HepG2 (cell line): ENCODE results near the gene GOT2. TPM values are rescaled to one million over a fixed set of nuclear protein-coding genes. Genes with fewer than 3 reads are reported as not detected.
A peak's percentile ranks its signal among the peaks of the same experiment; 100 is the strongest.

Experiments used
- BRD4 ChIP-seq: sonication (generic); formaldehyde crosslinking; IDR thresholded peaks from 2 replicates; pipeline ENCODE4 v1.4.0; 2020; ENCODE audit warnings: missing genetic modification reagents
- CENPX ChIP-seq: sonication (generic); formaldehyde crosslinking; IDR thresholded peaks from 2 replicates; pipeline ENCODE4 v1.9.0; 2021; ENCODE audit warnings: mild to moderate bottlenecking, missing genetic modification reagents, moderate library complexity
- JDP2 ChIP-seq: sonication (generic); formaldehyde crosslinking; IDR thresholded peaks from 2 replicates; pipeline ENCODE4 v1.8.1; 2022; ENCODE audit warnings: missing genetic modification reagents, borderline replicate concordance
- KIAA2018 ChIP-seq: sonication (generic); formaldehyde crosslinking; IDR thresholded peaks from 2 replicates; pipeline ENCODE4 v1.5.0; 2020; ENCODE audit warnings: mild to moderate bottlenecking, missing genetic modification reagents, borderline replicate concordance
- MAFK ChIP-seq, 2 experiments: IDR thresholded peaks in 1 of 2; conservative IDR thresholded peaks in 1 of 2; 2 replicates each; pipeline ENCODE4 v1.6.1; 2011; ENCODE audit warnings: improper control_type of control experiment in 2 of 2, low read length in 2 of 2
- RBM39 ChIP-seq: fragments of 200-400 bp; formaldehyde crosslinking; IDR thresholded peaks from one replicate; pipeline ENCODE4 v1.6.1; 2018; ENCODE audit warnings: antibody characterized with exemption, mild to moderate bottlenecking, low read depth, low read length; ENCODE audit not compliant: poor library complexity, severe bottlenecking
- RORA ChIP-seq: sonication (generic); formaldehyde crosslinking; IDR thresholded peaks from 2 replicates; pipeline ENCODE4 v1.5.0; 2020; ENCODE audit warnings: mild to moderate bottlenecking, missing genetic modification reagents, moderate library complexity
- SNAI1 ChIP-seq: sonication (generic); formaldehyde crosslinking; IDR thresholded peaks from 2 replicates; pipeline ENCODE4 v1.5.0; 2020; ENCODE audit warnings: mild to moderate bottlenecking, missing genetic modification reagents, borderline replicate concordance
- SP140L ChIP-seq: sonication (generic); formaldehyde crosslinking; IDR thresholded peaks from 2 replicates; pipeline ENCODE4 v1.4.0; 2020; ENCODE audit warnings: missing genetic modification reagents, borderline replicate concordance
- SRF ChIP-seq: IDR thresholded peaks from 2 replicates; pipeline ENCODE4 v1.6.1; 2011; ENCODE audit warnings: mild to moderate bottlenecking, low read depth, low read length, moderate library complexity
- SUZ12 ChIP-seq: fragments of 150-350 bp; IDR thresholded peaks from 2 replicates; pipeline ENCODE4 v1.6.1; 2014; ENCODE audit warnings: low read depth, low read length
- TFE3 ChIP-seq: IDR thresholded peaks from 2 replicates; pipeline ENCODE4 v1.6.1; 2016
- ZFP90 ChIP-seq: sonication (generic); formaldehyde crosslinking; IDR thresholded peaks from 2 replicates; pipeline ENCODE4 v1.8.0; 2022; ENCODE audit warnings: missing genetic modification reagents, mild to moderate bottlenecking, inconsistent platforms, borderline replicate concordance
- ZNF614 ChIP-seq: IDR thresholded peaks from 2 replicates; pipeline ENCODE4 v1.6.1; 2018; ENCODE audit warnings: missing biosample characterization, missing genetic modification reagents, inconsistent platforms, borderline replicate concordance
- ZNF784 ChIP-seq: sonication (generic); formaldehyde crosslinking; IDR thresholded peaks from 2 replicates; pipeline ENCODE4 v1.5.1; 2020; ENCODE audit warnings: missing genetic modification reagents, mild to moderate bottlenecking, borderline replicate concordance
- ZSCAN30 ChIP-seq: sonication (generic); formaldehyde crosslinking; IDR thresholded peaks from 2 replicates; pipeline ENCODE4 v1.5.0; 2020; ENCODE audit warnings: mild to moderate bottlenecking, missing genetic modification reagents
- polyA plus RNA-seq, 8 experiments: library from polyadenylated mRNA; depleted of rRNA in 3 of 8; stranded (reverse) in 7 of 8; unstranded in 1 of 8; fragments of >200 nt; fragmentation: Illumina TruSeq in 4 of 8; extraction: Trizol in 4 of 8; gene quantifications; 2 replicates each; pipeline versions ENCODE4 v1.2.1 to v1.2.3, GENCODE V29; 2011 to 2016; ENCODE audit warnings: low read depth in 4 of 8, missing spikeins in 1 of 8, mixed read lengths in 1 of 8; ENCODE audit not compliant: insufficient read depth in 1 of 8
- total RNA-seq, 5 experiments: library from RNA; depleted of rRNA; stranded (reverse); fragments of >200 nt; fragmentation: Illumina TruSeq; extraction: Trizol; gene quantifications; 2 replicates each; pipeline ENCODE4 v1.2.3, GENCODE V29; 2016; ENCODE audit warnings: low read depth in 1 of 5

The GOT2 gene
- total and polyA plus RNA-seq, 2 of the 13 experiments (the other 11 are each of a cell fraction or from before 2014, with no cell fraction given), result 32.6 to 121 TPM

- no peak for TF ChIP-seq KIAA2018 (CRISPR knock-in tag)
- peak; percentile 60; the same call in 1 of the 2 replicates for TF ChIP-seq SNAI1 (CRISPR knock-in tag)
- TF ChIP-seq RBM39, result no peak
- no peak; the same call in 1 of the 2 replicates for TF ChIP-seq ZNF784 (CRISPR knock-in tag)
- TF ChIP-seq MAFK (conservative IDR thresholded peaks at IDR 0.05 in 1 of 2, IDR thresholded peaks at IDR 0.05 in 1 of 2; ENCODE audit: low read length in 2 of 2), result no peak
- peak; percentile 95 for TF ChIP-seq ZFP90 (CRISPR knock-in tag)
- no peak for TF ChIP-seq JDP2 (CRISPR knock-in tag)
- no peak for TF ChIP-seq RORA (CRISPR knock-in tag)
- no peak for TF ChIP-seq ZSCAN30
- TF ChIP-seq SRF, result no peak
- no peak for TF ChIP-seq CENPX
- TF ChIP-seq SP140L (CRISPR knock-in tag), result 0 out of 2 replicates have a peak, but pooled peaks have one; percentile 42
- peak; percentile 89 for TF ChIP-seq SUZ12
- 0 out of 2 replicates have a peak, but pooled peaks have one; percentile 50 for TF ChIP-seq ZNF614 (CRISPR knock-in tag)
- peak; percentile 96 for TF ChIP-seq TFE3 (CRISPR knock-in tag)
- TF ChIP-seq BRD4, result peak; percentile 35; the same call in 1 of the 2 replicates
Measured at GRCh38 chr16:58684354-58685083, 49.6 kb downstream of the GOT2 start, which contains the start of gene SLC38A7 (continued).
